PC-3 (cell line): ENCODE data around the gene PPP1R1B. TPM values are rescaled to one million over a fixed set of nuclear protein-coding genes. Genes with fewer than 3 reads are reported as not detected.
A peak's percentile ranks its signal among the peaks of the same experiment; 100 is the strongest.

Source experiments
- ATAC-seq: fragments of 200-7000 bp; cut with Tn5 transposase; 2 replicates; pipeline ENCODE4 v1.9.1; 2020; ENCODE audit warnings: mild to moderate bottlenecking, moderate library complexity
- Bru-seq: library from RNA; stranded (reverse); fragments of 400-500 nt; gene quantifications from one replicate; lab custom pipeline; 2021; lab: Mats Ljungman, UMichigan
- BruChase-seq, 2 experiments: library from RNA; stranded (reverse); fragments of 400-500 nt; gene quantifications; one replicate each; lab custom pipeline; 2021; lab: Mats Ljungman, UMichigan
- BruUV-seq: library from RNA; stranded (reverse); fragments of 400-500 nt; replicated peaks from 2 replicates; lab custom pipeline; 2021; lab: Mats Ljungman, UMichigan
- CTCF ChIA-PET: fragments of 300-600 bp; sonication (Branson Sonifier 250); formaldehyde crosslinking; loops from one replicate; lab custom pipeline; 2022; ENCODE audit warnings: antibody characterized with exemption; lab: Charles Lee
- POLR2A ChIA-PET: fragments of 300-600 bp; sonication (Branson Sonifier 250); formaldehyde crosslinking; loops from one replicate; lab custom pipeline; 2022; ENCODE audit warnings: antibody characterized with exemption; ENCODE audit not compliant: unreplicated experiment; lab: Charles Lee
- DNase-seq: peaks from one replicate; pipeline ENCODE4 v3.0.0-alpha.2; 2015
- H2AFZ ChIP-seq: fragments of 300-600 bp; sonication (generic); 2 replicates; pipeline ENCODE4 v1.6.0; 2016; ENCODE audit warnings: antibody characterized with exemption, low read length
- H3F3A ChIP-seq: fragments of 300-600 bp; sonication (generic); one replicate; pipeline ENCODE4 v1.6.0; 2017; ENCODE audit warnings: antibody characterized with exemption, low read length, control low read depth, mild to moderate bottlenecking; ENCODE audit not compliant: unreplicated experiment
- H3K27ac ChIP-seq: fragments of 300-600 bp; sonication (generic); 2 replicates; pipeline ENCODE4 v1.5.1; 2016; ENCODE audit warnings: mild to moderate bottlenecking, low read length
- H3K27me3 ChIP-seq: fragments of 300-600 bp; sonication (generic); 2 replicates; pipeline ENCODE4 v1.6.1; 2016; ENCODE audit warnings: low read length, mixed read lengths
- H3K36me3 ChIP-seq: fragments of 300-600 bp; sonication (generic); 2 replicates; pipeline ENCODE4 v1.6.1; 2016; ENCODE audit warnings: low read depth, mixed run types, low read length, mixed read lengths
- H3K4me1 ChIP-seq: fragments of 300-600 bp; sonication (generic); 2 replicates; pipeline ENCODE4 v1.5.1; 2016; ENCODE audit warnings: low read length; ENCODE audit not compliant: insufficient read depth
- H3K4me2 ChIP-seq: fragments of 300-600 bp; sonication (generic); 2 replicates; pipeline ENCODE4 v1.6.0; 2016; ENCODE audit warnings: low read length
- H3K4me3 ChIP-seq: fragments of 300-600 bp; sonication (generic); 2 replicates; pipeline ENCODE4 v1.5.1; 2016; ENCODE audit warnings: mild to moderate bottlenecking, low read length, mixed read lengths
- H3K79me2 ChIP-seq: fragments of 300-600 bp; sonication (generic); 2 replicates; pipeline ENCODE4 v1.6.1; 2017; ENCODE audit warnings: low read length, mixed read lengths
- H3K9ac ChIP-seq: fragments of 300-600 bp; sonication (generic); 2 replicates; pipeline ENCODE4 v1.6.0; 2016; ENCODE audit warnings: mild to moderate bottlenecking, low read length
- H3K9me2 ChIP-seq: fragments of 300-600 bp; sonication (generic); replicated peaks from 2 replicates; pipeline ENCODE4 v1.6.1; 2016; ENCODE audit warnings: mixed run types, low read length, mixed read lengths
- H3K9me3 ChIP-seq: fragments of 300-600 bp; sonication (generic); 2 replicates; pipeline ENCODE4 v1.6.1; 2016; ENCODE audit warnings: low read length, mixed read lengths
- H4K20me1 ChIP-seq: fragments of 300-600 bp; sonication (generic); 2 replicates; pipeline ENCODE4 v1.6.1; 2016; ENCODE audit warnings: low read length, mixed read lengths
- CTCF ChIP-seq: fragments of 300-600 bp; sonication (generic); conservative IDR thresholded peaks from 2 replicates; pipeline ENCODE4 v1.5.1; 2017; ENCODE audit warnings: antibody characterized with exemption, low read depth, mild to moderate bottlenecking, low read length
- EZH2 ChIP-seq: fragments of 300-600 bp; sonication (generic); IDR thresholded peaks from one replicate; pipeline ENCODE4 v1.6.1; 2017; ENCODE audit warnings: antibody characterized with exemption, mild to moderate bottlenecking, low read length; ENCODE audit not compliant: unreplicated experiment
- EZH2phosphoT487 ChIP-seq: fragments of 300-600 bp; sonication (generic); IDR thresholded peaks from 2 replicates; pipeline ENCODE4 v1.6.1; 2018; ENCODE audit warnings: mild to moderate bottlenecking, antibody characterized with exemption, low read length, borderline replicate concordance
- intact Hi-C: fragments of 100-400 bp; cut with micrococcal nuclease; formaldehyde crosslinking; loops from 2 replicates; pipeline ENCODE4 v1.9.0; 2023
- long read RNA-seq: library from polyadenylated mRNA; unstranded; transcript quantifications from one replicate; pipeline ENCODE4 v2.0.0, GENCODE V29; 2021; ENCODE audit not compliant: unreplicated experiment
- total RNA-seq: library from RNA; depleted of rRNA; stranded (reverse); fragments of >200 nt; gene quantifications from 2 replicates; pipeline ENCODE4 v1.2.3, GENCODE V29; 2014; rRNA removed

PPP1R1B gene
- total RNA-seq (2.9 and 3.1 TPM in 2 replicates), Bru-seq, nascent RNA (percentile 43 among the genes with signal in this experiment), BruChase-seq, experiment 1, labeled RNA remaining after a 6-hour chase (percentile 47 among the genes with signal in this experiment), BruChase-seq, experiment 2, labeled RNA remaining after a 2-hour chase (percentile 41 among the genes with signal in this experiment)
- long read RNA-seq, partial matches to known transcripts, result 1 of 3 reads
- long read RNA-seq, other reads (novel, unspliced or antisense), result 1 of 3 reads

GRCh38 chr17:39626171-39627046 lies at the start of gene PPP1R1B:
Gene PPP1R1B (plus strand): TSS chr17:39626952. CDS start chr17:39627393, 441 bp downstream.
- DNase-seq, result no peak

GRCh38 chr17:39578272-39578671 lies 48.5 kb upstream of the PPP1R1B start:
- Histone ChIP-seq H3K9me3 (no peaks in the 10 kb centered on the region), H3K9me2 (no peaks in the 10 kb centered on the region), H3K27ac (no peak overlapping the region), H2AFZ (no peak overlapping the region), H3K36me3 (no peaks in the 10 kb centered on the region), H3F3A (no peaks in the 10 kb centered on the region), H4K20me1 (no peaks in the 10 kb centered on the region), H3K9ac (no peak overlapping the region), H3K27me3 (no peaks in the 10 kb centered on the region), H3K4me3 (no peak overlapping the region), H3K4me1 (peaks cover 4% of the 10 kb centered on the region; the same call in 1 of the 2 replicates), H3K79me2 (no peaks in the 10 kb centered on the region), H3K4me2 (no peak overlapping the region)
- no TSS peak for BruUV-seq
- DNase-seq (no peak), ATAC-seq (no peak)
- ChIA-PET CTCF (no interaction called here), POLR2A (no interaction called here)
- intact Hi-C loops, result no loop called here
- TF ChIP-seq CTCF (no peak), EZH2phosphoT487 (no peak), EZH2 (no peak)

More at GRCh38 chr17:39626171-39627046, at the start of gene PPP1R1B:
- Histone ChIP-seq H3K9ac (no peak within 1 kb of the TSS), H3K9me3 (no peaks in the 10 kb centered on the region), H3K4me3 (peak within 1 kb of the TSS; percentile 53), H3F3A (no peaks in the 10 kb centered on the region), H3K79me2 (no peaks in the 10 kb centered on the region), H3K4me1 (peaks cover 5% of the 10 kb centered on the region), H2AFZ (peak within 1 kb of the TSS; percentile 61; the same call in 1 of the 2 replicates), H3K9me2 (no peaks in the 10 kb centered on the region), H3K36me3 (no peaks in the 10 kb centered on the region; the same call in 1 of the 2 replicates), H4K20me1 (no peaks in the 10 kb centered on the region), H3K4me2 (peak within 1 kb of the TSS; percentile 71), H3K27me3 (peaks cover 13% of the 10 kb centered on the region), H3K27ac (no peak within 1 kb of the TSS)
- ATAC-seq, result no peak
- intact Hi-C loops, result no loop called here
- no TSS peak for BruUV-seq
- TF ChIP-seq CTCF (no peak), EZH2phosphoT487 (no peak), EZH2 (no peak)
- ChIA-PET CTCF (interaction anchor here (0.6 to 0.7 kb wide), 2 partner anchors 79 to 127 kb away, joined by 3 to 6 read pairs; no protein-coding TSS in a partner anchor), POLR2A (interaction anchor here (0.5 kb wide), 1 partner anchor 327 kb away, joined by 3 read pairs; no protein-coding TSS in a partner anchor)
